Measurements from ENCODE around the gene INSIG1.

INSIG1 gene

DNA sequence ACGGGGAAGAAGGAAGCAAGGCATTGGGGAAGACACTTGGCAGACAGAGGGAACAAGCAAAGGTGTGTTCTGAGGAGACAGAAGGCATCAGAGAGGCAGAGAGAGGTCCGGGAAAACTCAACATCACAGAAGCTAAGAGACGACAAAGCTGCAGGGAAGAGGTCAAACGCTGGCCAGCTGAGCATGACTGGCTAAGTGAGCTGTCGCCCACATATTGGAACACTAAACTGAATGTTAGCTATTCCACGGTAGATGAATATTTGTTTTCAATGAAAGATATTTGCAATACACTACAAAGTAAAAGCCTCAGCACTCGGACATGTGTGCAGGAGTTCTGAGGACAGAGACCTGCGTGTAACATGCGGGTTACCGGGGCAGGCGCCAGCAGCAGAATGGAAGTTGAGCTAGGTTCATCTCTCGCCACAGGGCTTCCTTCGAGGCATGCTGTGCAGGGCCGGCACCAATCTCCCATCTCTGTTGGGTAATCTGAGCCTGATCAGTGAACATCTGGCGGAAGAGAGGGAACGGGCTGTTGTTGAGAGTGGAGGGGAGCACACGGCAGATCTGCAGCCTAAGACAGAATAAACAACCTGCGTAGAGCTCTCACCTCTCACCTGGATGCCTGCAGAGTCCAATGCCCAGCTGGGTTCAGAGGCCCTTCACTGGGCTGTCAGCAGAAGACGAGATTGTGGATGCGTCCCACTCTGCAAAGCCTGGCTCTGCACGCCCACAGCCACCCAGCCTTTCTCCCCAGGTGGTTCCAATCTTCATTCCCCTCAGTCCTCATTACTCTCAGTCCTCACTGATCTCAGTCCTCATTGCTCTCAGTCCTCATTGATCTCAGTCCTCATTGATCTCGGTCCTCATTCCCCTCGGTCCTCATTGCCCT lies 35.9 kb downstream of the INSIG1 start:
- DNase-seq: no peak

- DNase-seq: no peak
Measured at GRCh38 chr7:155336812-155337602, 39.3 kb downstream of the INSIG1 start.

- DNase-seq: no peak
Measured at GRCh38 chr7:155337946-155338631, 40.4 kb downstream of the INSIG1 start.

DNA sequence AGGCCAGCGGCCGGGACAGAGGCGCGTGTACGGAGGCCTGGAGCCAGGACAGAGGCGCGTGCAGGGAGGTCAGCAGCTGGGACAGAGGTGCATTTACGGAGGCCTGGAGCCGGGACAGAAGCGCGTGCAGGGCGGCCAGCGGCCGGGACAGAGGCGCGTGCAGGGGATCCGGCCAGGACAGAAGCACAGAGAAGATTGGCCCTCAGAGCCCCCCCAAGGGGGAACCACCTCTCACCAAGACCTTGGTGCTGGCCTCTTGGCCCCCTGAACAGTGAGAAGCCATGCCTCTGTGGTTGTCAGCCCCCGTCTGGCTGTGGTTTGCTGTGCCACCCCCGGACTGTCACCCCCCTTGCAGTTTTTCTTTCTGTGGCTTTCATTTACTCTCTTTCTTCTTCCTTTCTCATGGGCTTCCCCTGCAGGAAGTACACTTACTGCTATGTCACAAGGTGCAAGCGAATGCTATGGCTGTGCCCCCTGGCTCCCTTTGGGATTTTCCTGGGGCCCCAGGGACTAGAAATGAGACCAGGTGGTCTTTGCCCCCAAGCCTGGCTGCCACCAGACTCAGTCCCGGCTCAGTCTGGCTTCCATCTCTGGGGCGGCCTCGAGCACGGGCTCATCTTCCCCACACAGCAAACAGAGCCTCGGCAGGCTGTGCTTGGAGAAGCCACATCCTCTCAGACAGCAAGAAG lies 41.1 kb downstream of the INSIG1 start:
- peak in 1 of 4 experiments; percentile 13 for DNase-seq

DNA sequence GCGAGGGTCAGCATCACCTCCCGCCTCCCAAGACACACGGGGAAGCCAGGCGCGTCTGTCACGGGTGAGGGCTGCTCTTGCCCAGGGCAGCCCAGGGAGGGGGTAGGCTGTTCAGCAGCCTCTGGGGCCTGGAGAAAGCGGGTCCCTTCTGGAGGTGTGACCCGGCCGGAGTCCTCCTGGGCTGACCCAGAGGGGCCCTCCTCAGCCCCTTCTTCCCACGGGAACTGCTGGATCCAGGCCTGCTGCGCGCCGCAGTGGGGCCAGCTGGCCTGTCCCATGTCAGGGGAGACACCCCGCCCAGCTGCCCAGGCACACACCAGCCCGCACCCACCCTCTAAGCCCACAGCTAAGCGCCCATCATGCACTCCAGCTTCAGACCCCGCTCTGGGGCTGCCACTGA lies 41.8 kb downstream of the INSIG1 start:
- no peak for DNase-seq

DNA sequence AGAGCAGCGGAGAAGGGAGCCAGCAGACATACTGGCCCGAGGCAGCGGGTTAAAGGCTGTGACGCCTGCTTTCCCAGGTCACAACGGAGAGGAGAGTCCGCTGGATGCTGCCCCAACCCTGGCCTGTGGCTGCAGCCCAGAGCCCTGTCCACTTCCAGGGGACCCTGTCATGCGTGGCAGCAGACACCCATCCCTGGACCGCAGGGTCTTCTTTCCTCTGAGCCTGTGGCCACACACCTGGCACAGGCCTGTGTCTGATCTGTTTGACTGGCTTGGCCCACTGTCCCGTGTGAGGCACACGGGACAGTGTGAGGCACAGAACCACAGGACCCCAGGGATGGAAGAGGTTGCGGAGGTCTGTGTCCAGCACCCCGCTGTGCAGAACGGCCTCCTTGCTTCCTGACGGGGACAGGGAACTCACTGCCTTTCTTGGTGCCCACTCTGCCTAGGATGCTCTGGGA lies 42.4 kb downstream of the INSIG1 start:
- no peak for DNase-seq

GRCh38 chr7:155340721-155341120 lies 43.0 kb downstream of the INSIG1 start:
- DNase-seq: no peak

DNA sequence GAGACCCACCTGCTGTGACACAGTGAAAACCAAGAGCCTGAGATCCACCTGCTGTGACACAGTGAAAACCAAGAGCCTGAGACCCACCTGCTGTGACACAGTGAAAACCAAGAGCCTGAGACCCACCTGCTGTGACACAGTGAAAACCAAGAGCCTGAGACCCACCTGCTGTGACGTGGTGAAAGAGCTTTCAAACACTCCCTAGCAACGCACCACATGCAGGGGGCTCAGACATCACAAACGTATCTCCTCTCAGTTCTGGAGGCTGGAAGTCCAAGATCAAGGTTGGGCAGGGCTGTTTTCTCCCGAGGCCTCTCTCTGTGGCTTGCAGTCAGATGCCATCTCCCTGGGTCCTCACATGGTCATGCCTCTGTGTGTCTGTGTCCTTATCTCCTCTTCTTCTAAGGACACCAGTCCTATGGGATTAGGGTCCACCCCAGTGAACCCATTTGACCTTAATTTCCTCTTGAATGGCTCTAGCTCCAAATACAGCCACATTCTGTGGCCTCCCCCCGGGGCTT lies 43.8 kb downstream of the INSIG1 start:
- no peak for DNase-seq

DNA sequence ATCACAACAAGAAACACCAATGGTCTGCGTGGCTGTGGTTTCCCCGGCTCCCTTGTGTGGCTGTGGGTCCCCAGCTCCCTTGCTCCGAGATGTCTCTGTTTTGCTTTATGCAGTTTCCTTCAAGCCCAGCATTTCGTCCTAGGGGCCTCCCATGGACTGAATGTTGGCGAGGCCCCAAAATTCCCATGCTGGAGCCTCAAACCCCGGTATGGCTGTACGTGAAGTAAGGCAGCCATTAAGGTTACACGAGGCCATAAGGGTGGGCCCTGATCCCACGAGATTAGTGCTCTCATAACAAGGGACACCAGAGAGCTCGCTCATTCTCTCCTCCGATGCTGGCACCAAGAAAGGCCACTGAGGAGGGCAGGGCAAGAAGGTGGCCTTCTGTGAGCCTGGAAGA lies 44.6 kb downstream of the INSIG1 start:
- DNase-seq: no peak

DNA sequence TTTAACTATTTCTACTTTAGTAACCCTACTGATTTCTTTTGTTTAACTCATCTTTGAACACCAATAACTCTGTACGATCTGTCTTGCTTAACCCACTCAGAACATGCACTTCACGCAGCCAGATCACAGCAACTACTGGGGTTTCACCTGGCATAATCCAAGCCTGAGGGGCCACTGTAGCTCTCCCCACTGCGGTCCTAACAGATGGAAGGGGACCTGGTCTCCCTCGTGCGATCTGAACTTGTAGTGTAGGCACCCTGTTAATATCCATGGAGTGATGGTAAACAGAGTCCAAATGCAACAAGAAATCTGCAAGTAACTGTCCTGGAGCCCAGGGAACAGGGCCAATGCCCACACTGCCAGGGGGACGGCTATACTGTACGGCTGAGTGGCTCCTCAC lies 45.5 kb downstream of the INSIG1 start:
- no peak for DNase-seq

GRCh38 chr7:155343661-155344121 lies 46.0 kb downstream of the INSIG1 start:
- DNase-seq: no peak

DNA sequence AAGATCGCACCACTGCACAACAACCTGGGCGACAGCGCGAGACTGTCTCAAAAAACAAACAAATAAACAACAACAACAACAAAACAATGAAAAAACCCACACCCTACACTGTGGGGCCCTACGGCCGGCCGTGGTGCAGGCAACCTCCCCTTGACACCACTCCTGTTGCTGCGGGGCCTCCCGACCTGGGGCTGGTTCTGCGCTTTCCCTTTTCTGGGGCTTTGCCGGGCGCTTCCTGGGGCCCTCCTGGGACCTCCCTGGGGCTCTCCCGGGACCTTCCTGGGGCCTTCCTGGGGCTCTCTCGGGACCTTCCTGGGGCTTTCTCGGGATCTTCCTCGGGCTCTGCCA lies 46.6 kb downstream of the INSIG1 start:
- no peak for DNase-seq

- DNase-seq: peak; percentile 66 to 86 (median 77)
Measured at GRCh38 chr7:155344618-155345433, 47.1 kb downstream of the INSIG1 start.

GRCh38 chr7:155345490-155345889 lies 47.8 kb downstream of the INSIG1 start:
- no peak for DNase-seq

- DNase-seq: no peak
Measured at GRCh38 chr7:155346285-155346684, 48.6 kb downstream of the INSIG1 start.

- no peak for DNase-seq
Measured at GRCh38 chr7:155348806-155349205, 51.1 kb downstream of the INSIG1 start.

- no peak for DNase-seq
Measured at GRCh38 chr7:155349601-155350331, 52.1 kb downstream of the INSIG1 start.

DNA sequence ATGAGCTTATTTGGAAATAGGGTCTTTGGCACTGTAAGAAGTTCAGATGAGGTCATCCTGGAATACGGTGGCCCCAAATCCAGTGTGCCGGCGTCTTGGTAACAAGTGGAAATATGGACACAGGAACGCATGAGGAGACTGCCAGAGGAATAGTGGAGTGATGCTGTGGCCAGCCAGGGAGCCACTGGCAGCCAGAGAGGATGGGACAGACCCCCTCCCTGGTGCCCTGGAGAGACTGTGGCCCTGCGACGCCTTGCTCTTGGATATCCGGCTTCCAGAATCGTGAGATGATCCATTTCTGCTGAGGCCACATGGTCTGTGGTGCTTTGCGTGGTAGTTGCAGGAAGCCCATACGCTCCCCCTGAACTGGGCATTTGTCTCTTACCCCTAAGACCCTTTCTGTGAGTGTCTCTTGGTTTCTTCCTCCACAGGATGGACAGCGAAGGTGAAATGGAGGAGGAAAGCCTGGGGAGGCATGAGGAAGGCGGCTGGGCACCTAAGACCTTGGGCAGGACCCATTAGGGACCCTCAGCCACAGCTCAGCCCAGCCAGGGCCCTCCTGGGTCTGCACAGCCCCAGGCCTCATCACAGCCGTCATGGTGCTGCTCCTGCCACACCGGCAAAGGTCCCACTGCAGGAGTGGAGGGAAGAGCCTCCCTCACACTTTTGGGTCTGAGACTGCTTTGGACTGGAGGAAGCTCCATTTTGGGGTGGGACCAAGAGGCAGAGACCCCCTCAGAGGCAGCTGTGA lies 53.6 kb downstream of the INSIG1 start:
- no peak for DNase-seq

GRCh38 chr7:155352076-155352752 lies 54.5 kb downstream of the INSIG1 start:
- DNase-seq: no peak

- no peak for DNase-seq
Measured at GRCh38 chr7:155352753-155353115, 55.1 kb downstream of the INSIG1 start.
